Esophagus muscularis mucosa (tissue), 4 donors: Measurements from ENCODE around the gene TAF1B.

ENCODE experiments used
- CTCF ChIP-seq, 3 experiments: fragments of 200-600 bp in 2 of 3; fragments of 450-650 bp in 1 of 3; sonication (generic) in 2 of 3; IDR thresholded peaks; one replicate each; pipeline ENCODE4 v1.5.1; 2017 to 2019; ENCODE audit warnings: antibody characterized with exemption in 3 of 3, mild to moderate bottlenecking in 2 of 3, moderate library complexity in 1 of 3
- EP300 ChIP-seq: sonication (generic); formaldehyde crosslinking; IDR thresholded peaks from one replicate; pipeline ENCODE4 v1.6.1; 2017; ENCODE audit warnings: antibody characterized with exemption
- POLR2A ChIP-seq: fragments of 450-650 bp; IDR thresholded peaks from one replicate; pipeline ENCODE4 v1.6.1; 2017; ENCODE audit warnings: antibody characterized with exemption, moderate library complexity, mild to moderate bottlenecking, low read depth

- TF ChIP-seq POLR2A (no peak), CTCF (IDR thresholded peaks at IDR 0.05) (no peak), EP300 (no peak)
Measured at GRCh38 chr2:9949992-9950520, 106.8 kb downstream of the TAF1B start.
